DND-41 (cell line): ENCODE measurements around the gene KLK3.

Experiments used
- ATAC-seq: fragments of 200-7000 bp; cut with Tn5 transposase; 3 replicates; pipeline ENCODE4 v1.9.1; 2021; ENCODE audit warnings: low read depth; ENCODE audit not compliant: insufficient read depth
- DNase-seq: peaks from one replicate; pipeline ENCODE4 v3.0.0-alpha.2; 2020
- H2AFZ ChIP-seq: 2 replicates; pipeline ENCODE4 v1.6.0; 2012; ENCODE audit warnings: low read depth, low read length
- H3K27ac ChIP-seq: 2 replicates; pipeline ENCODE4 v1.5.1; 2012; ENCODE audit warnings: low read length, inconsistent platforms
- H3K27me3 ChIP-seq: fragments of 200-600 bp; sonication (generic); 2 replicates; pipeline ENCODE4 v1.6.0; 2012; ENCODE audit warnings: low read length, mild to moderate bottlenecking, inconsistent platforms; ENCODE audit not compliant: insufficient read depth, poor library complexity
- H3K36me3 ChIP-seq: 2 replicates; pipeline ENCODE4 v1.5.1; 2012; ENCODE audit warnings: low read length, inconsistent platforms; ENCODE audit not compliant: insufficient read depth
- H3K4me1 ChIP-seq: 2 replicates; pipeline ENCODE4 v1.5.1; 2012; ENCODE audit warnings: mild to moderate bottlenecking, low read length; ENCODE audit not compliant: insufficient read depth
- H3K4me2 ChIP-seq: 2 replicates; pipeline ENCODE4 v1.6.0; 2012; ENCODE audit warnings: mild to moderate bottlenecking, moderate library complexity, low read length, inconsistent platforms; ENCODE audit not compliant: insufficient read depth
- H3K4me3 ChIP-seq, 2 experiments: fragments of 200-600 bp in 1 of 2; shearing (Covaris generic) in 1 of 2; 2 replicates each; pipeline ENCODE4 v1.5.1; 2012 to 2016; ENCODE audit warnings: inconsistent platforms in 2 of 2, low read length in 2 of 2, mild to moderate bottlenecking in 2 of 2, low read depth in 1 of 2, moderate library complexity in 1 of 2
- H3K79me2 ChIP-seq: 2 replicates; pipeline ENCODE4 v1.6.0; 2012; ENCODE audit warnings: low read length, inconsistent platforms; ENCODE audit not compliant: insufficient read depth
- H3K9ac ChIP-seq: 2 replicates; pipeline ENCODE4 v1.6.0; 2012; ENCODE audit warnings: low read depth, mild to moderate bottlenecking, inconsistent platforms, low read length, moderate library complexity
- H3K9me3 ChIP-seq: 2 replicates; pipeline ENCODE4 v1.5.1; 2012; ENCODE audit warnings: low read length, moderate library complexity, mild to moderate bottlenecking, inconsistent platforms; ENCODE audit not compliant: insufficient read depth, severe bottlenecking
- H4K20me1 ChIP-seq: 2 replicates; pipeline ENCODE4 v1.6.0; 2012; ENCODE audit warnings: low read length; ENCODE audit not compliant: insufficient read depth
- EZH2 ChIP-seq: IDR thresholded peaks from 3 replicates; pipeline ENCODE4 v1.6.1; 2012; ENCODE audit warnings: borderline replicate concordance, low read depth, mild to moderate bottlenecking, moderate library complexity, low read length, inconsistent platforms; ENCODE audit not compliant: severe bottlenecking
- TF ChIP-seq, protein P1 (sequence below): IDR thresholded peaks from 2 replicates; pipeline ENCODE4 v1.5.1; 2012; ENCODE audit warnings: borderline replicate concordance, low read length, moderate library complexity, mild to moderate bottlenecking; ENCODE audit not compliant: poor library complexity, severe bottlenecking; ENCODE audit errors: extremely low read depth

The KLK3 gene

GRCh38 chr19:50909240-50910070 is 54.7 kb downstream of the KLK3 start:
- no peak overlapping the region for H3K27ac ChIP-seq
- H3K9ac ChIP-seq: no peak overlapping the region
- H3K4me1 ChIP-seq: no peaks in the 10 kb centered on the region
- TF ChIP-seq, protein P1, sequence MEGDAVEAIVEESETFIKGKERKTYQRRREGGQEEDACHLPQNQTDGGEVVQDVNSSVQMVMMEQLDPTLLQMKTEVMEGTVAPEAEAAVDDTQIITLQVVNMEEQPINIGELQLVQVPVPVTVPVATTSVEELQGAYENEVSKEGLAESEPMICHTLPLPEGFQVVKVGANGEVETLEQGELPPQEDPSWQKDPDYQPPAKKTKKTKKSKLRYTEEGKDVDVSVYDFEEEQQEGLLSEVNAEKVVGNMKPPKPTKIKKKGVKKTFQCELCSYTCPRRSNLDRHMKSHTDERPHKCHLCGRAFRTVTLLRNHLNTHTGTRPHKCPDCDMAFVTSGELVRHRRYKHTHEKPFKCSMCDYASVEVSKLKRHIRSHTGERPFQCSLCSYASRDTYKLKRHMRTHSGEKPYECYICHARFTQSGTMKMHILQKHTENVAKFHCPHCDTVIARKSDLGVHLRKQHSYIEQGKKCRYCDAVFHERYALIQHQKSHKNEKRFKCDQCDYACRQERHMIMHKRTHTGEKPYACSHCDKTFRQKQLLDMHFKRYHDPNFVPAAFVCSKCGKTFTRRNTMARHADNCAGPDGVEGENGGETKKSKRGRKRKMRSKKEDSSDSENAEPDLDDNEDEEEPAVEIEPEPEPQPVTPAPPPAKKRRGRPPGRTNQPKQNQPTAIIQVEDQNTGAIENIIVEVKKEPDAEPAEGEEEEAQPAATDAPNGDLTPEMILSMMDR: no peak
- no peak for TF ChIP-seq EZH2
- peak; percentile 23 for DNase-seq
- no peaks in the 10 kb centered on the region for H4K20me1 ChIP-seq
- no peak overlapping the region for H3K4me2 ChIP-seq
- no peaks in the 10 kb centered on the region for H3K36me3 ChIP-seq
- no peak overlapping the region for H2AFZ ChIP-seq
- peaks cover 9% of the 10 kb centered on the region for H3K27me3 ChIP-seq
- H3K4me3 ChIP-seq: no peak overlapping the region
- ATAC-seq: no peak
- no peaks in the 10 kb centered on the region for H3K79me2 ChIP-seq
- no peaks in the 10 kb centered on the region for H3K9me3 ChIP-seq
